GM10248 (cell line): ENCODE measurements around the gene ESPN.

Experiments used
- CTCF ChIA-PET: fragments of 300-600 bp; sonication (Branson Sonifier 250); formaldehyde crosslinking; extraction: SDS; loops from one replicate; lab custom pipeline; 2021; ENCODE audit warnings: antibody characterized with exemption; lab: Yijun Ruan, JAX
- POLR2A ChIA-PET: fragments of 350-650 bp; sonication (Branson Sonifier 250); formaldehyde crosslinking; extraction: SDS; loops from one replicate; lab custom pipeline; 2020; ENCODE audit warnings: antibody characterized with exemption; lab: Yijun Ruan, JAX
- DNase-seq: peaks from one replicate; pipeline ENCODE4 v3.0.0; 2012; ENCODE audit errors: extremely low spot score
- TF ChIP-seq, protein P1 (sequence below): IDR thresholded peaks from 2 replicates; pipeline ENCODE4 v1.5.1; 2012; ENCODE audit warnings: mild to moderate bottlenecking, low read depth; ENCODE audit errors: extremely low read depth, missing control alignments, control extremely low read depth

The ESPN gene

DNA sequence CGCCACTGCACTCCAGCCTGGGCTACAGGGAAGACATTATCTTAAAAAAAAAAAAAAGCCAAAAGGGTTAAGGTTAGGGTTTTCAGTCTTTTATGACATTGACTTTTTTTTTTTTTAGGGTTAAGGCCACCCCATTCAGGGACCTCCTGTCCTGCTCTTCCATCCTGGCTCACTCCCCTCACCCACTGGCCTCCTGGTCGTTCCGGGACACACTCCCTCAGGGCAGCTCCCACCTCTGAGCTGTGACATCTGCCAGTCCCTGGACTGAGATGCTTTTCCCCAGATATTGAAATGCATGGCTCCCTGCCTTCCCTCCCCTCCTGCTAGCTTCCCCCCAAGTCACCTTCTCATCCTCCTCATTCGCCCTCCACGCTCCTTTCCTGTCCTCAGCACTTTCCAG is 57.2 kb downstream of the ESPN start:
- no peak for DNase-seq
- CTCF ChIA-PET = no interaction called here
- TF ChIP-seq, protein P1, sequence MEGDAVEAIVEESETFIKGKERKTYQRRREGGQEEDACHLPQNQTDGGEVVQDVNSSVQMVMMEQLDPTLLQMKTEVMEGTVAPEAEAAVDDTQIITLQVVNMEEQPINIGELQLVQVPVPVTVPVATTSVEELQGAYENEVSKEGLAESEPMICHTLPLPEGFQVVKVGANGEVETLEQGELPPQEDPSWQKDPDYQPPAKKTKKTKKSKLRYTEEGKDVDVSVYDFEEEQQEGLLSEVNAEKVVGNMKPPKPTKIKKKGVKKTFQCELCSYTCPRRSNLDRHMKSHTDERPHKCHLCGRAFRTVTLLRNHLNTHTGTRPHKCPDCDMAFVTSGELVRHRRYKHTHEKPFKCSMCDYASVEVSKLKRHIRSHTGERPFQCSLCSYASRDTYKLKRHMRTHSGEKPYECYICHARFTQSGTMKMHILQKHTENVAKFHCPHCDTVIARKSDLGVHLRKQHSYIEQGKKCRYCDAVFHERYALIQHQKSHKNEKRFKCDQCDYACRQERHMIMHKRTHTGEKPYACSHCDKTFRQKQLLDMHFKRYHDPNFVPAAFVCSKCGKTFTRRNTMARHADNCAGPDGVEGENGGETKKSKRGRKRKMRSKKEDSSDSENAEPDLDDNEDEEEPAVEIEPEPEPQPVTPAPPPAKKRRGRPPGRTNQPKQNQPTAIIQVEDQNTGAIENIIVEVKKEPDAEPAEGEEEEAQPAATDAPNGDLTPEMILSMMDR = no peak
- POLR2A ChIA-PET = no interaction called here

DNA sequence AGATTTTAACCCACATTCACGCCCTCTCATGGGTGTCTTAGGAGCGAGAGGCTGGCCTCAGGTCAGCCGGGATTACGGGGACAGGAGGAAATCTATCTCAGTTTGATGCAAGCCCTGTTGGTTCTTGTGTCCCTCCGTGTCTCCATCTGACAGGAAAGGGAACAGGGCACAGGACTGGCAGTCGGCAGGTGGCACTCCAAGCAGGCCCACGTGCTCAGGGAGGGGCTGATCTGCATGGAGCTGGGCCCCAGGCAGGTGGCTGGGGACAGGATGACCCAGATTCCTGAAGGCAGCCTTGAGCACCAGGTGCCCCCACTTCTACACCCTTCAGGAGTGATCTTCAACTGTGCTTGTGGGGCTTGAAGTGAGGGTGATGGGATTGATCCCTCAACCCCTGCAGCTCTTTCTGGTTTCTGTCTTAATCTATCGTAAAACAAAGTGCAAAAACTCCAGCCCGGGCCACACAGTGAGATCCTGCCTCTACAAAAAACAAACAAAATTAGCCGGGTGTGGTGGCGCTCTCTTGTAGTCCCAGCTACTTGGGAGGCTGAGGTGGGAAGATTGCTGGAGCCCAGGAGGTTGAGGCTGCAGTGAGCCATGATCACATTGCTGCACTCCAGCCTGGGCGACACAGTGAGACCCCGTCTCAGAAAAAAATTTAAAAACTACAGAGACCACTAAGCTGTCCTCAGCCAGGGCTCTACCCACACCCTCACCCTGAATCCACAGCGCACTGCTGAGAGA is 58.6 kb downstream of the ESPN start:
- no peak for DNase-seq
- ChIA-PET CTCF (interaction anchor here (1.3 to 2.2 kb wide), 2 partner anchors 16 to 164 kb away, joined by 4 read pairs; no protein-coding TSS in a partner anchor), POLR2A (no interaction called here)
- TF ChIP-seq, protein P1 = no peak

DNA sequence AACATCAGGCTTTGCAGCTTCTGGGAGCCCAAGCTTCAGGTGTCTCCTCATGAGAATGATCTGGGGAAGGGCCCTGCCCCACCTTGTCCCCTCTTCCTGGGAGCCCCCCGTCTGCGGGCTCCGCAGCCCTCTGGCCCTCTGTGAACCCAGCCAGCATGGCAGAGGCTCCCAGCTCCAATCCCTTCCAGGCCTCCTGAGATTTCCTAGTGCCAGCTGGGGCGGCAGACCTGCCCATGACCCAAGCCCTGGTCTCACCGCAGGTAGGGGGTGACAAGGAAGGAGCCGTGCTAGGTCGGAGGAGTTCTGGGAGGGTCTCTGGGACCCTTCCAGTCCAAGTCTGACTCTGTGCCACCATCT is 59.2 kb downstream of the ESPN start:
- ChIA-PET CTCF (interaction anchor here (1.3 to 2.2 kb wide), 2 partner anchors 15 to 163 kb away, joined by 4 read pairs; no protein-coding TSS in a partner anchor), POLR2A (no interaction called here)
- no peak for DNase-seq
- TF ChIP-seq, protein P1 = no peak

DNA sequence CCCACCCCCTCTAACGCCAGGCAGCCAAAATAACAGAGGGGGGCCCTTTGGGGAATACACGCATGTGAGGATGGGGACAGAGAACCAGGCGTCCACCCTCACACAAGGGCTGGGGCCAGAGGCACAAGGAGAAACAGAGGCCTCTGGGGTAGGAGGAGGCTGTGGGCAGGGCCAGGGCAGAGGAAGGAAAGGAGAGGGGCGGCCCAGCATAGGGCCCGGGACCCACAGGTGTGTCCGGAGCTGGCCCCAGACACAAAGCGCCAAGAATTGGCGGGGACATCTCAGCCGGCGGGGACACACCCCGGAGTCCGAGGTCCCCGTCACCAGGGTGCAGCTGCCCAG is 60.2 kb downstream of the ESPN start:
- TF ChIP-seq, protein P1 = no peak
- DNase-seq = no peak
- CTCF ChIA-PET = interaction anchor here (2.2 to 9.6 kb wide), 2 partner anchors 14 to 161 kb away, joined by 4 to 123 read pairs; no protein-coding TSS in a partner anchor
- POLR2A ChIA-PET = no interaction called here

DNA sequence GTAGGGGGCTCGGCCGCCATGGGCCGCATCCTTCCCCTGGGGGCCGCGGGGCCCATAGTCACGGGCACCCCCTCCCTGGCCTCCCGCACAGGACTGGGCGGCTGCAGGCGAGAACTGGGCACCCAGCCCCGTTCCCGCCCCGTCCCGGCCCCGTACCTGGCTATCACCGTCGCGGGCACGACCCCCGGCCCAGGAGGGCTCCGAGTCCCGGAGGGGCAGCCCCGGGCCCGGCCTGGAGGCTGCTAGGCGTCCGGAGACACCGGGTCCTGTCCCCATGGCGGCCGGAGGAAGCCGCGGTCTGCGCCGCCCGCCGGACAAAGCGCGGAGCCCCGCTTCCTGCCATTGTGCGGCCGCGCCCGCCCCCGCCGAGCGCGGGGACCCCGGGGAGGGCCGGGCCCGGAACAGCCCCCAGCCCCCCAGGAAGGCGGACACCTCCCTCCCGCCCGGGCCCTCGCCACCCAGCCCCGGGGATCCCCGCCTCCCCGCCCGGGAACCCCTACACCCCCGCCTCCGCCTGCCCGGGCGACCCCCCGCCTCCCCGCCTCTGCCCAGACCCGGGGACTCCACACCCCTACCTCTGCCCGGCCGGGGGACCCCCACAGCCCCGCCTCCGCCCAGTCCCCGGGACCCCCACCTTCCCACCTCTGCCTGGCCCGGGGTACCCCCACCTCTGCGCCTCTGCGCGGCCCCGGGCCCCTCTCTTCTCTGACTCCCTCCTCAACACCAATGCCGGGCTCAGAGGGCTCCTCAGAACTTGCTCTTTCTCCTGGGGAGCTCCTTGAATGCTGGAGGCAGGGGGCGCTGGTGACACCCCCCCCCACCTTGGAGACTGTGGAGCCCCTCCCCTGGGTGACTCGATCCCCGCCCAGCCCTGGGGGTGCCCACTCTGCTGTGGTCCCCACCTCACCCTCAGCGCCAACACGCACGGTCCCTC is 60.9 kb downstream of the ESPN start:
- TF ChIP-seq, protein P1 = no peak
- CTCF ChIA-PET = interaction anchor here (0.7 to 9.6 kb wide), 10 partner anchors 10 to 168 kb away, joined by 3 to 123 read pairs (median 4); no protein-coding TSS in a partner anchor
- POLR2A ChIA-PET = no interaction called here
- DNase-seq = no peak

DNA sequence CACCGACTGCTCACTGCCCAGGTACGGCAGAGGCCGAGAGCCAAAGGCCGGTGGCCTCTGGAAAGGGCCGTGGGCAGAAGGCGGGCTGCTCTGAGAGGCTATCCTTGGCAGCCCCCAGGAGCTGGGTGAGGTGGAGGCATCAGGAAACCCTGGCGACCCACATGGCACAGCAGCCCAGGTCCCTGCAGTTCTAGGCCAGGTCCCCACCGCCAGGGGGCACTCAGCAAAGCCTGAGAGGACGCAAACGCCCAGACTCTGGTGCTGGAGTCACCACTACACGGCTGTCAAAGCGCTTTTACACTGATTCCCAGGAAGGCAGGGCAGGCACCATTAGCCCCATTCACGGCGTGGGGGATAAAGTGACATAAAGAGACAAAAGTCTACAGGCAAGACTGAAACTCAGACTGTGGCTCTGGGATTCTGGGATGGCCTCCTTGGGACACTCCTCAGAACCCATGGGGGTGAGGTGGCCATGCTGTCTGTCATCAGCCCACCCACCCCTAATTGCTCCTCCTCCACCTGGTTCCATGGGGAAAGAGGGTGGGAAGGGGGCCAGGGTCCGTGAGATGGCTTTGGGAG is 61.9 kb downstream of the ESPN start:
- CTCF ChIA-PET = interaction anchor here (0.7 to 9.6 kb wide), 11 partner anchors 9 to 167 kb away, joined by 3 to 123 read pairs (median 4); no protein-coding TSS in a partner anchor
- POLR2A ChIA-PET = no interaction called here
- TF ChIP-seq, protein P1 = peak; percentile 92
- peak; percentile 87 for DNase-seq
